H1 (cell line): Measurements from ENCODE around the gene RNF113B. TPM values are rescaled to one million over a fixed set of nuclear protein-coding genes. Genes with fewer than 3 reads are reported as not detected.

ENCODE experiments used
- CTCF ChIA-PET: fragments of 300-600 bp; sonication (Branson Sonifier 250); formaldehyde crosslinking; loops from one replicate; lab custom pipeline; 2021; ENCODE audit not compliant: partially characterized antibody; lab: Charles Lee
- POLR2A ChIA-PET: fragments of 300-600 bp; sonication (Branson Sonifier 250); formaldehyde crosslinking; loops from one replicate; lab custom pipeline; 2021; ENCODE audit warnings: inconsistent platforms; ENCODE audit not compliant: partially characterized antibody; lab: Charles Lee
- DNase-seq, 2 experiments: peaks; one replicate each; pipeline versions ENCODE4 v3.0.0 to v3.0.0-alpha.2; 2010 to 2022; ENCODE audit warnings: low spot score in 2 of 2, low read depth in 1 of 2, mixed read lengths in 1 of 2
- FAIRE-seq: peaks from 2 replicates; lab custom pipeline; 2011; peaks lifted over from hg19 to GRCh38; lab: Jason Lieb, UNC
- H2AFZ ChIP-seq: 2 replicates; pipeline ENCODE4 v1.8.1; 2012; ENCODE audit warnings: low read length, inconsistent platforms
- H2AK5ac ChIP-seq: 2 replicates; pipeline ENCODE4 v1.6.1; 2013; ENCODE audit warnings: low read depth, low read length
- H2BK120ac ChIP-seq: replicated peaks from 2 replicates; pipeline ENCODE3; 2013; ENCODE audit warnings: low read depth, low read length, inconsistent platforms
- H2BK12ac ChIP-seq: 2 replicates; pipeline ENCODE4 v1.6.1; 2013; ENCODE audit warnings: low read depth, low read length
- H2BK15ac ChIP-seq: 2 replicates; pipeline ENCODE4 v1.6.1; 2013; ENCODE audit warnings: low read length
- H2BK20ac ChIP-seq: 2 replicates; pipeline ENCODE4 v1.6.1; 2013; ENCODE audit warnings: low read length
- H2BK5ac ChIP-seq: 2 replicates; pipeline ENCODE4 v1.6.1; 2013; ENCODE audit warnings: low read depth, low read length
- H3K14ac ChIP-seq: 2 replicates; pipeline ENCODE4 v1.6.1; 2013; ENCODE audit warnings: inconsistent platforms; ENCODE audit not compliant: insufficient read length
- H3K18ac ChIP-seq: 2 replicates; pipeline ENCODE4 v1.6.1; 2013; ENCODE audit warnings: low read length; ENCODE audit errors: extremely low read depth
- H3K23ac ChIP-seq: 2 replicates; pipeline ENCODE4 v1.6.1; 2013; ENCODE audit warnings: inconsistent platforms; ENCODE audit not compliant: insufficient read length
- H3K23me2 ChIP-seq: 2 replicates; pipeline ENCODE4 v1.6.1; 2013; ENCODE audit warnings: low read depth, low read length
- H3K27ac ChIP-seq: 2 replicates; pipeline ENCODE4 v1.6.1; 2011; ENCODE audit warnings: low read depth, low read length, inconsistent platforms
- H3K27me3 ChIP-seq, 4 experiments: replicated peaks in 1 of 4; 1 replicate in 1 of 4; 2 replicates in 3 of 4; pipeline versions ENCODE4 v1.6.1 to v1.8.1; 2011 to 2013; ENCODE audit warnings: low read length in 3 of 4, mild to moderate bottlenecking in 3 of 4, inconsistent platforms in 2 of 4, mixed read lengths in 2 of 4, moderate library complexity in 1 of 4; ENCODE audit not compliant: control insufficient read depth in 3 of 4, insufficient read depth in 3 of 4; ENCODE audit errors: extremely low read depth in 1 of 4
- H3K36me3 ChIP-seq, 4 experiments: 2 replicates each; pipeline versions ENCODE4 v1.6.1 to v1.8.1; 2011 to 2013; ENCODE audit warnings: mild to moderate bottlenecking in 4 of 4, low read length in 3 of 4, moderate library complexity in 2 of 4, control low read depth in 1 of 4, inconsistent platforms in 1 of 4; ENCODE audit not compliant: insufficient read depth in 4 of 4, control insufficient read depth in 2 of 4
- H3K4ac ChIP-seq: replicated peaks from 2 replicates; pipeline ENCODE3; 2013; ENCODE audit warnings: low read length, low read depth, mixed read lengths, inconsistent platforms; ENCODE audit not compliant: insufficient read length
- H3K4me1 ChIP-seq, 4 experiments: replicated peaks in 1 of 4; 1 replicate in 1 of 4; 2 replicates in 3 of 4; pipeline versions ENCODE4 v1.6.1 to v1.8.1; 2011 to 2013; ENCODE audit warnings: low read length in 3 of 4, inconsistent platforms in 2 of 4, mixed read lengths in 1 of 4; ENCODE audit not compliant: insufficient read depth in 4 of 4, control insufficient read depth in 3 of 4
- H3K4me2 ChIP-seq, 2 experiments: 2 replicates each; pipeline versions ENCODE4 v1.6.1 to v1.8.1; 2011 to 2013; ENCODE audit warnings: low read depth in 2 of 2, low read length in 2 of 2, control low read depth in 1 of 2, inconsistent platforms in 1 of 2, mild to moderate bottlenecking in 1 of 2; ENCODE audit not compliant: insufficient read depth in 1 of 2
- H3K4me3 ChIP-seq, 4 experiments: fragments of 200-600, 300-600 bp in 1 of 4; sonication (generic), shearing (Covaris generic), sonication (Bioruptor Twin) in 1 of 4; 2 replicates each; pipeline versions ENCODE4 v1.5.1 to v1.8.1; 2011 to 2016; ENCODE audit warnings: low read length in 4 of 4, low read depth in 3 of 4, control low read depth in 2 of 4, inconsistent platforms in 2 of 4, mild to moderate bottlenecking in 2 of 4, mixed read lengths in 1 of 4, moderate library complexity in 1 of 4; ENCODE audit not compliant: insufficient read depth in 2 of 4; ENCODE audit errors: extremely low read depth in 1 of 4
- H3K56ac ChIP-seq: replicated peaks from 2 replicates; pipeline ENCODE3; 2013; ENCODE audit warnings: low read depth, mild to moderate bottlenecking, mixed read lengths, low read length, inconsistent platforms; ENCODE audit not compliant: insufficient read length
- H3K79me1 ChIP-seq: 2 replicates; pipeline ENCODE4 v1.6.1; 2013; ENCODE audit warnings: low read depth, low read length, control low read depth
- H3K79me2 ChIP-seq, 2 experiments: 2 replicates each; pipeline versions ENCODE4 v1.6.1 to v1.8.1; 2012 to 2013; ENCODE audit warnings: low read length in 2 of 2, mild to moderate bottlenecking in 2 of 2, inconsistent platforms in 1 of 2; ENCODE audit not compliant: insufficient read depth in 2 of 2, control insufficient read depth in 1 of 2
- H3K9ac ChIP-seq, 4 experiments: replicated peaks in 1 of 4; 1 replicate in 1 of 4; 2 replicates in 3 of 4; pipeline versions ENCODE4 v1.6.1 to v1.8.1; 2011 to 2013; ENCODE audit warnings: low read depth in 3 of 4, low read length in 3 of 4, control low read depth in 2 of 4, mild to moderate bottlenecking in 2 of 4, moderate library complexity in 2 of 4, inconsistent platforms in 1 of 4; ENCODE audit errors: extremely low read depth in 1 of 4
- H3K9me3 ChIP-seq, 2 experiments: 2 replicates each; pipeline versions ENCODE4 v1.6.1 to v1.8.1; 2012 to 2013; ENCODE audit warnings: mild to moderate bottlenecking in 2 of 2, moderate library complexity in 2 of 2, control low read depth in 1 of 2, inconsistent platforms in 1 of 2, low read depth in 1 of 2, low read length in 1 of 2, mixed read lengths in 1 of 2; ENCODE audit not compliant: insufficient read depth in 2 of 2
- H4K20me1 ChIP-seq, 2 experiments: replicated peaks in 1 of 2; 2 replicates each; pipeline versions ENCODE3 to v1.8.1; 2011 to 2013; ENCODE audit warnings: inconsistent platforms in 2 of 2, low read length in 2 of 2, mild to moderate bottlenecking in 1 of 2; ENCODE audit not compliant: insufficient read depth in 2 of 2, control insufficient read depth in 1 of 2
- H4K5ac ChIP-seq: 2 replicates; pipeline ENCODE4 v1.6.1; 2013; ENCODE audit warnings: low read length, low read depth, mixed read lengths, inconsistent platforms; ENCODE audit not compliant: insufficient read length
- H4K8ac ChIP-seq: 2 replicates; pipeline ENCODE4 v1.8.0; 2013; ENCODE audit warnings: mild to moderate bottlenecking, moderate library complexity, low read length, inconsistent platforms; ENCODE audit not compliant: insufficient read depth; ENCODE audit errors: extremely low read depth
- H4K91ac ChIP-seq: replicated peaks from 2 replicates; pipeline ENCODE3; 2013; ENCODE audit warnings: low read length, mixed read lengths, inconsistent platforms; ENCODE audit not compliant: insufficient read length
- ASH2L ChIP-seq: fragments of 200-600, 300-600 bp; sonication (generic); IDR thresholded peaks from one replicate; pipeline ENCODE4 v1.7.1; 2017; ENCODE audit warnings: low read length
- CBX5 ChIP-seq: fragments of 300-800, 300-1000 bp; sonication (generic); IDR thresholded peaks from 2 replicates; pipeline ENCODE4 v1.7.1; 2016; ENCODE audit warnings: antibody characterized with exemption, low read length, low read depth
- CHD1 ChIP-seq: IDR thresholded peaks from 2 replicates; pipeline ENCODE4 v1.6.1; 2012; ENCODE audit warnings: low read depth, low read length, improper control_type of control experiment
- CHD2 ChIP-seq: IDR thresholded peaks from 2 replicates; pipeline ENCODE4 v1.6.1; 2012; ENCODE audit warnings: low read length, improper control_type of control experiment
- EP300 ChIP-seq, 2 experiments: IDR thresholded peaks; 1 replicate in 1 of 2; 2 replicates in 1 of 2; pipeline ENCODE4 v1.6.1; 2011 to 2012; ENCODE audit warnings: low read depth in 2 of 2, low read length in 2 of 2, mild to moderate bottlenecking in 2 of 2, borderline replicate concordance in 1 of 2, inconsistent platforms in 1 of 2, moderate library complexity in 1 of 2
- RXRA ChIP-seq: IDR thresholded peaks from 2 replicates; pipeline ENCODE4 v1.6.1; 2011; ENCODE audit warnings: low read depth, mild to moderate bottlenecking, low read length, moderate library complexity; ENCODE audit not compliant: insufficient read depth
- SAP30 ChIP-seq: fragments of 300-600 bp; sonication (generic); IDR thresholded peaks from 2 replicates; pipeline ENCODE4 v1.7.1; 2012; ENCODE audit warnings: low read length, moderate library complexity, mild to moderate bottlenecking, inconsistent platforms; ENCODE audit not compliant: insufficient read depth, insufficient replicate concordance
- SP1 ChIP-seq: IDR thresholded peaks from 2 replicates; pipeline ENCODE4 v1.6.1; 2011; ENCODE audit warnings: low read depth, low read length
- SP2 ChIP-seq: IDR thresholded peaks from 2 replicates; pipeline ENCODE4 v1.6.1; 2012; ENCODE audit warnings: mild to moderate bottlenecking, low read length, inconsistent platforms
- SP4 ChIP-seq: IDR thresholded peaks from 2 replicates; pipeline ENCODE4 v1.6.1; 2012; ENCODE audit warnings: low read length, inconsistent platforms
- SRF ChIP-seq: IDR thresholded peaks from 2 replicates; pipeline ENCODE4 v1.6.1; 2011; ENCODE audit warnings: mild to moderate bottlenecking, low read depth, low read length, moderate library complexity
- TBP ChIP-seq: IDR thresholded peaks from 2 replicates; pipeline ENCODE4 v1.6.1; 2011; ENCODE audit warnings: low read depth, low read length, improper control_type of control experiment
- YY1 ChIP-seq: IDR thresholded peaks from 2 replicates; pipeline ENCODE4 v1.6.1; 2011; ENCODE audit warnings: low read depth, mild to moderate bottlenecking, low read length
- WGBS, 2 experiments: shearing (Covaris generic) in 1 of 2; methylation state at CpG; one replicate each; pipeline versions ENCODE4 v1.1.6 to v1.1.7; 2013 to 2015; ENCODE audit warnings: low lambda C conversion rate in 2 of 2, mixed read lengths in 2 of 2, inconsistent platforms in 1 of 2, low coverage in 1 of 2, missing lambda C conversion rate in 1 of 2; ENCODE audit not compliant: insufficient replicate concordance in 2 of 2, insufficient coverage in 1 of 2, insufficient read length in 1 of 2; ENCODE audit errors: extremely low coverage in 1 of 2, missing lambda C conversion rate in 1 of 2; 5-methylcytosine and 5-hydroxymethylcytosine counted together
- polyA plus RNA-seq, 7 experiments: library from polyadenylated mRNA; depleted of rRNA in 3 of 7; stranded (reverse) in 5 of 7; unstranded in 2 of 7; fragments of >200 nt in 5 of 7; fragments of 200-250 nt in 2 of 7; gene quantifications; 1 replicate in 5 of 7; 2 replicates in 1 of 7; 4 replicates in 1 of 7; pipeline versions ENCODE4 v1.2.1 to v1.2.3, GENCODE V29; 2011 to 2013; ENCODE audit warnings: missing spikeins in 2 of 7, mixed read lengths in 2 of 7
- total RNA-seq: library from RNA; stranded (reverse); fragmentation: NEBNext Ultra II Directional; extraction: Animal tissue kit (Norgen Biotek cat#: 25700); gene quantifications from 2 replicates; pipeline ENCODE4 v1.2.1, GENCODE V29; 2021

RNF113B gene
- total and polyA plus RNA-seq, 2 of the 8 experiments (the other 6 are each of a cell fraction or from before 2014, with no cell fraction given) = not detected

GRCh38 chr13:98156259-98156658 is 20.8 kb downstream of the RNF113B start:
- no peak overlapping the region for H2AFZ ChIP-seq
- H4K8ac ChIP-seq = no peak overlapping the region
- H3K14ac ChIP-seq = no peak overlapping the region
- H3K79me1 ChIP-seq = peaks cover 7% of the 10 kb centered on the region; the same call in 1 of the 2 replicates
- H4K5ac ChIP-seq = no peak overlapping the region
- no peak overlapping the region for H3K4me3 ChIP-seq
- H3K4me2 ChIP-seq = no peak overlapping the region
- H3K9me3 ChIP-seq = no peaks in the 10 kb centered on the region
- H2BK15ac ChIP-seq = no peak overlapping the region
- no peak overlapping the region for H2BK5ac ChIP-seq
- H4K20me1 ChIP-seq = peaks cover 0 to 4% of the 10 kb centered on the region in 2 experiments
- WGBS, 2 experiments = 83% methylated on average over 2 of the region's 2 CpGs; no CpG with 5 or more reads in 1 of the 2 experiments
- DNase-seq (no peak), FAIRE-seq (no peak)
- H3K79me2 ChIP-seq = peaks cover 0 to 74% of the 10 kb centered on the region in 2 experiments; a peak in 2 of 4 replicates
- TF ChIP-seq SP2 (no peak), YY1 (no peak), RXRA (no peak), CBX5 (no peak), SP4 (no peak), EP300 (IDR thresholded peaks at IDR 0.05; ENCODE audit: borderline replicate concordance in 1 of 2, low read depth in 2 of 2, low read length in 2 of 2) (no peak), CHD1 (no peak), SP1 (no peak), CHD2 (no peak), SAP30 (no peak), SRF (no peak), ASH2L (no peak), TBP (no peak)
- POLR2A ChIA-PET = interaction anchor here (0.6 to 1.2 kb wide), 2 partner anchors 12 to 192 kb away, joined by 3 read pairs; no protein-coding TSS in a partner anchor
- peaks cover 3 to 13% (median 8%) of the 10 kb centered on the region in 4 experiments; a peak in 5 of 7 replicates for H3K4me1 ChIP-seq
- no peak overlapping the region for H4K91ac ChIP-seq
- H3K56ac ChIP-seq = no peak overlapping the region
- peaks cover 0 to 3% (median 1%) of the 10 kb centered on the region in 4 experiments; a peak in 3 of 8 replicates for H3K36me3 ChIP-seq
- no peak overlapping the region for H3K27ac ChIP-seq
- H3K18ac ChIP-seq = no peak overlapping the region
- no peak overlapping the region for H2AK5ac ChIP-seq
- no peaks in the 10 kb centered on the region for H3K23me2 ChIP-seq
- no peak overlapping the region for H3K9ac ChIP-seq
- H2BK120ac ChIP-seq = no peak overlapping the region
- no peak overlapping the region for H2BK20ac ChIP-seq
- no peak overlapping the region for H3K23ac ChIP-seq
- H3K27me3 ChIP-seq = no peaks in the 10 kb centered on the region
- no peak overlapping the region for H3K4ac ChIP-seq
- CTCF ChIA-PET = interaction anchor here (0.7 to 1.5 kb wide), 4 partner anchors 11 to 150 kb away, joined by 3 read pairs; no protein-coding TSS in a partner anchor
- H2BK12ac ChIP-seq = no peak overlapping the region
